ENCODE measurements around the gene NIN.

NIN gene

GRCh38 chr14:50784683-50785456 is 46.1 kb downstream of the NIN start:
- DNase-seq, result no peak

DNA sequence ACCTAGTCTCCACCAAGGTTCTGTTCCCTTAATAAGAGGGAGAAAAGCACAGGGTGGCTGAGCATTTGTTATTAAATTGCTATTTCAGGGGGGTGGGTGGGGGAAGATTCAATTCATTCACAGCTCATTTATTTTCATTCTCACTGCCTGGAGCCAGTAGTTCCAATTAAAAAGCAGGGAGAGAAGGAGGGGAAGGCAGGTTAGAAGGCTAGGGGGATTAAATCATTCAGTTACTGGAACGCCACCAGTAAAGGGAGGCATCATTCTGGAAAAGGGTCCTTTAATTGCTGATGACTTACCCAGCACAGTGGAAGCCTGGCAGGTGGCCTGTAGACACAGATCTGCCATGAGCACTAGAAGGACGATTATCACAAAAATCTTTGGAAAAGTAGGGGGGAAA is 47.4 kb downstream of the NIN start:
- DNase-seq, result no peak

GRCh38 chr14:50780393-50780792 is 50.6 kb downstream of the NIN start:
- no peak for DNase-seq

- no peak for DNase-seq
Observed at GRCh38 chr14:50778721-50779483, 52.1 kb downstream of the NIN start.

- DNase-seq, result no peak
Observed at GRCh38 chr14:50776522-50776921, 54.4 kb downstream of the NIN start.

DNA sequence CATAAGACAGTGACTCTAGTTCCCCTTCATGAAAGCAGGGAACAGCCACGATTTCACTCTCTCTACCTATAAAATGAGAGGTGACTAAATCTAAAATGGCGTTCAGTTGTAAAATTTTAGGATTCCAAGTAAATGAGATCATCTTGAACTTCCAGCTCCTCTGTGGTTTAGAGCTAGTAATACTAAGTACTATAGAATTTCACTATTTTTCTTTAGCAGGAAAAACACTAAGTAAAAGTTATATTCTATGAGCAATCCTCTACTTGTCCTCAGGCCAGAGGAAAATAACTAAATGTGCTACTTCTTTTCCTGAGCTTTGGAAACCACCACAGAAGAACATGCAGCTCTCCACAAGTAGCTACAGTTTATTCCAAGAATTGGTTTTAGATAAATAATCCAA is 55.6 kb downstream of the NIN start:
- DNase-seq, result no peak

GRCh38 chr14:50774542-50775267 is 56.3 kb downstream of the NIN start:
- DNase-seq, result no peak

- DNase-seq, result no peak
Observed at GRCh38 chr14:50773632-50774541, 57.1 kb downstream of the NIN start.

GRCh38 chr14:50772412-50772811 is 58.5 kb downstream of the NIN start:
- DNase-seq, result no peak

DNA sequence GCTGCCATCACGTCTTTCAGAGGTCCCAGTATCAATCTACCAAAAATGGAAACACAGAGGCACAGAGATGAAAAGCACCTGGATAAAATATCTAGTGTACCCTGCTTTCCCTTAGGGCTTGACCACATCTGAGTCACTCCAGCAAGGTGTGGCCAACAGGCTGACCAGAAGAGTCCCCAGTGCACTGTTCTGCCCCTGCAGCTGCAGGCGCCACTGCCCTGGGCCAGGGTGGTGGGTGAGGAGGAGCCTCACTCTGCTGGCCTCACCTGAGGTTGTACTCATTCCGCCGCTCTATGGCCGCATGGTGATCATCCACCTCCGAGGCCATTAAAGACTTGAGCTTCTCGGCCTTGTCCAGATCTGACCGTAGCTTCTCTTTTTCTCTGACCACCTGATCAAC is 60.4 kb downstream of the NIN start:
- DNase-seq, result no peak

DNA sequence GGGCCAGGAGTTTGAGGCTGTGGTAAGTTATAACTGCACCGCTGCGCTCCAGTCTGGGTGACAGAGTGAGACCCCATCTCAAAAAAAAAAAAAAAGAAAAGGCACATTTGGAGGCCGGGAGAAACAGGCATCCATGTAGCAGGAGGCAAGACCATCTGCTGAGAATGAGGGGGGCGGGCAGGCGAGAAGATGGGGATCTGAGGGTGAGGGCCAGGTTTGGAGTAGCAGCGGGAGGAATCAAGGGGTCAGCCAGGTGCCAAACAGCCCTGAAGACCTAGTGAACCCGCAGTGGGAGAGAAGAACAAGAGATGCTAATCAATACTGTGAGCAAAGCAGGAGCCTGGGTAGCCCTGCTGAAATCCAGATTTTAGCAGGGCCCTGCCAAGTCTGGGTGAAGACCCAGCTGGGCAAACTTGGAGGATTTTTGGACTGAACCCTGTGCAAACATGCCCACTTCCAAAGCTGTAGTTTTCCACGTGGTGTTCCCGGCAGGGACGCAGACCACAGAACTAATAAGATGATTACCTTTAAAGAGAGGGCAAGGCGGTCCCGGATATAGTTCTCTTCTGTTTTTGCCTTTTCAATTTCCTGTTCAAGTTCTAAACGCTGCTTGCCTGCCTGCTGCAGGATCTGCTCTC is 61.0 kb downstream of the NIN start:
- DNase-seq, result no peak

DNA sequence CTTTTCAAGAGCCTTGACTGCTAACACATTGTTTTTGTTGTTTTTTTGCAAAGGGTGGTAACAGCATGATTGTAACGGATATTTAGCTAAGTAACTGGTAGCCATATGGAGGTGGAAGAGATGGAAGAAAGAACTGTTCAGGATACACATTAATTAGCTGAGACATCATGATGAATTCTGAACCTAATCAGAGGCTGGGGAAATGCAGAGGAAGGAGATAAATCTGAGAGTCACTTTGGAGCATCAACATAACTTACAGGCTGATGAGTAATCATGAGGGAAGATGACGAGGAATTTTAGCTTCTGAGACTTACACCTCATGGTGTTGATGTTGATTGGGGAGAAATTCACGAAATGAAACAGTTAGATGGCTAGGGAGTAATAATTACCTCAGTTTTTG is 62.3 kb downstream of the NIN start:
- no peak for DNase-seq

DNA sequence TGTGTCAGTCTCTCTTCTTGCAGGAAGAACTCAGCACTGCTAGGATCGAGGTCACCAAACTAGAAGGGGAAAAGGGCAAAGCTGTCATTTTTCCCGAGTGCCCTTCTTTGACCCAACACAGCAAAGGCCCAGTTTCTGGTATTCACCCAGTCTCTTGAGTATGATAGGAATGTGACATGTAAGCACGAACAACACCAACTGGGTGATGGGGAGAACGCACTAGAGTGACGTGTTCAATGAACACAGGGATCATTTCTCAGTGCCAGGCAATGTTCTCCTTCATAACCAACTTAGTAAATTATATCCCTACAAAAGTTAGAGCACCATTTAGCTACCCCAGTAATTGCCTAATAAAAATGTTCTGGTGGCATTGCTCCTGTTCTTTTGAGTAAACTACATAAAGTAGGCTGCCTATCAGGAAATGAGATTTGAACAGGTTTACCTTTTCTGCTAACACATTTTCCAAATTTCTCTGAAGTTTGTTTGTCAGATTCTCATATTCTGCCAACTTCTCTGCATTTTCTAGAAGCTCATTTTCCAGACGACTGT is 64.5 kb downstream of the NIN start:
- DNase-seq, result no peak

DNA sequence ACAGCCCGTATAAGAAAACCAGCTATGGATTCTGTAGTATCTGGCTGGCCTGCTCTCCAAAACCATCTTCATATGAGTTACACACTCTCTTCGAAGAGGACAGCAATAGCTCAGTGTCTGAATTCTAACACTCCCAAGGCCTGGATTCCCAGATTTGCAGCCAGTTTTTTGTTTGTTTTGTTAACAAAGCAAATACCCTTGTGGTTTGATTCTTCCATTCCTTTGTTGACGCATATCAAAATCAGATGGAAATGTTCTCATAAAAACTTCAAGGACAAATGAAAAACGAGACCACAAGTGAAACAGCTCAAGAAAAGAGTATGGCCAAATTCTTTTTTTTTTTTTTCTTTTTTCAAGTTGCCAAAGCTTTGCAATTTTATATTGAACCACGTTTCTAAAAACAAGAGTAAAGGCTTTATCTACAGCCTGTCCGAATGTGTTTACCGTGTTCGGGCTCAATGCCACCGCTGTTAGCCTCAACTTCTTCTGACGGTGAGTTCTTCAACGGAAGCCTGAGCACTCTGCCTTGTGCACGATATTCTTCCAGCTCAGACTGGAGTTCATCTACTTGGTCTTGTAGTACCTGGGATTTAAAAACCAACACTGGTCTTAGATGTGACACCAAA is 67.5 kb downstream of the NIN start:
- DNase-seq, result no peak

GRCh38 chr14:50762931-50763300 is 68.0 kb downstream of the NIN start:
- no peak for DNase-seq

GRCh38 chr14:50762001-50762930 is 68.7 kb downstream of the NIN start:
- DNase-seq, result no peak

DNA sequence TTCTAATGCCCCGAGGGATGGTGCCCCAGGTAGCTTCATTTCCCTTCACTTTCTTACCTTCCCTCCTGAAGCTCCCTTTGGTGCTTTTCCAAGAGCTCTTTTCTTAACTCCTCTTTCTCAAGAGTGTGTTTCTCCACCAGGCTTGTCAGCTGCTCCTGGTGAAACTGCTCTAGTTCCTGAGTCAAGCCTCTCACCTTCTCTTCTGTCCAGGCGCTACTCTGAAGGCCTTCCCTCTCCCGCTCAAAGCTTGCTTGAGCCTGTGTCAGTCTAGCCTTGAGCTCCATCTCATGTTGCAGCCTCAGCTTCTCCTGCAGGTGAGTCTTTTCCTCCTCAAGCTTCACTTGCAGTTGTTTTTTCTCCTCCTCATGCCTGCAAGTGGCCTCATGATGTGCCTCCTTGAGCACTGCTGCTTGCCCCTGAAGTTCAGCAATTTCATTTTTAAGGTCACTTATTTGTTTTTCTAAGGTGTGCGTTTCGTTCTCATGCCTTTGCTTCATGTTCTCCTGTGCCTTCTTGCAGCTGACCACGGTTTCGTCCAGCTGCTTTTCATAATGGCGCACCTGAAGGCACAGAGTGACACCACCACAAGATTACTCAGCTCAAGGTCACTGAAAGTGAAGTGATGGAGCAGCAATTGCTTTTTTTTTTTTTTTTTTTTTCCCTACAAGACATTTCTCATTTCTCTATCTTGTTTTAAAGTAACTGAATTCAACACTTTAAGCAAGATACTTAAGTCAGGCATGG is 71.0 kb downstream of the NIN start:
- no peak for DNase-seq

DNA sequence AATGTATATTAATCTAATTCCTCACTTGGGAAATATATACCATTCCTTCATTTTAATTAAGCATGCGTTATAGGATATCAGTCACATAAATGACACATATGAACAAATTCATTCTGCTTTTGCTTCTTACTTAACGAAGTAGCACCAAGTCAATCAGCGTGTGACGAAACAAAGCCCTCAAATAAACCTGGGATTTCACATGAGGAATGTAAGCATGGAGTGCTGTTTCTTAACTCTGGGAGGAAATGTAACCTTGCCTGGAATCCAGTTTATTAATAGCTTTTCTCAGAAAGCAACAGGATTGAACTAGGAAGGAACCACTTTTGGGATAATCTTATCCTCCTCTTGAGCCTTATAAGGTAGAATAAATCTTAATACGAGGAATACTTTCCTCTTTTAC is 72.0 kb downstream of the NIN start:
- DNase-seq, result no peak

DNA sequence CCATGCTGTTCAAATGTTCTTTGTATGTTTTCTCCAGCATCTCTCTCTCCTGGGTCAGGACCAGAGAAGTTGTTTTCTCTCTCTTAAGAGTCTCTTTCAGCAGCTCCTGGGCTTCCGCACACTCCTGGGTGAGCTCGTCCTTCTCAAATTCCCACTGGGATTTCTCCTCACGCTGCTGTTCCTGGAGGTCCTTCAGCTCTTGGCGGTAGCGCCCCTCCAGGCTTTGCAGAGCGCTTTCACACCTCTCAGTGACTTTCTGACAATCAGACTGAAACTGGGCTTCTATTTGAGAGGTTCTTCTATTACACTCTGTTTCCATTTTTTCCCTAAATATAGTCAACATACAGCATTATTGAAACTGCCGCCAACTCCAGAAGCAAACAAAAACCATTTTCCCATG is 72.7 kb downstream of the NIN start:
- no peak for DNase-seq

GRCh38 chr14:50757702-50758101 is 73.3 kb downstream of the NIN start:
- DNase-seq, result no peak
